Measurements from ENCODE around the gene BRME1.

DNA sequence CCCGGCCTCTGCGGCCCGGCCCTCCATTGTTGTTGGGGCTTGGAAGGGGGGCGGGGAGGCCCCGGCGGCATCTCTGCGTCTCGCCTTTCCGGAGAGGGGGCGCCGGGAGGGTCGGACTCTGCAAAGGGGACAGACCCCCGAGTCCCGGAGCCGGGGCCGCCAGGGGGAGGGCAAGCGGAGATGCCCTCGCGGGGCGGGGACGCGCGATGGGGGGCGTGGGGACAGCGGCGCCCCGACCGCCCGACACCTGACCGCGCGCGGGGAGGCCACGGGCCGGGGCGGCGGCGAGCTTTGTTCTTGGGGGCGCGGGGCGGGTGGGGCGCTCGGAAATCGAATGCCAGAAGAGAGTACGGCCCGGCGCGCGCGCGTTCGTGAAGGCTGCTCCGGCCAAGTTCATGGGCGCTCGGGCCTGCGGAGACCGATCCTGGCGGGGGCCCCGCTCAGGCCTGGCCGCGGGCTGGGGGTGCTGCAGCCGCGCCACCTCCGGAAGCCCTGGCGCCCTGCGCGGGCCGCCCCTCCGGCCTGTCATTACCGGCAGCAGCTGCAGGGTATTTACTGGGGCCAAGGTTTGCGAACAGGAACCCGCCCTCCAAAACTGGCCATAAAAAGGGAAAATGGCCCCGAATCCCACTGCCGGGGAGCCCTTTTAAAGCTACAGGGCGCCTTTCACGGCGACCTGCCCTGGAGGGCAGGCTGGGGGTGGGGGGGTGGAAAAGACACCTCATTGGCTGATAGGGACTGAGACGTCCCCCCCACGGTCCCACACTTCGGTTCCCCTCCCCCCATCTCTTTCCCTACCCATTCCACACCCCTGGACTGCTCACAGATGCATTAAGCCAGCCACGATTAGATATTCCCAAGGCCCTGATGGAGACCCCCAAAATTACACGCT, 40.1 kb downstream of the BRME1 start:
- TF ChIP-seq, protein P1, sequence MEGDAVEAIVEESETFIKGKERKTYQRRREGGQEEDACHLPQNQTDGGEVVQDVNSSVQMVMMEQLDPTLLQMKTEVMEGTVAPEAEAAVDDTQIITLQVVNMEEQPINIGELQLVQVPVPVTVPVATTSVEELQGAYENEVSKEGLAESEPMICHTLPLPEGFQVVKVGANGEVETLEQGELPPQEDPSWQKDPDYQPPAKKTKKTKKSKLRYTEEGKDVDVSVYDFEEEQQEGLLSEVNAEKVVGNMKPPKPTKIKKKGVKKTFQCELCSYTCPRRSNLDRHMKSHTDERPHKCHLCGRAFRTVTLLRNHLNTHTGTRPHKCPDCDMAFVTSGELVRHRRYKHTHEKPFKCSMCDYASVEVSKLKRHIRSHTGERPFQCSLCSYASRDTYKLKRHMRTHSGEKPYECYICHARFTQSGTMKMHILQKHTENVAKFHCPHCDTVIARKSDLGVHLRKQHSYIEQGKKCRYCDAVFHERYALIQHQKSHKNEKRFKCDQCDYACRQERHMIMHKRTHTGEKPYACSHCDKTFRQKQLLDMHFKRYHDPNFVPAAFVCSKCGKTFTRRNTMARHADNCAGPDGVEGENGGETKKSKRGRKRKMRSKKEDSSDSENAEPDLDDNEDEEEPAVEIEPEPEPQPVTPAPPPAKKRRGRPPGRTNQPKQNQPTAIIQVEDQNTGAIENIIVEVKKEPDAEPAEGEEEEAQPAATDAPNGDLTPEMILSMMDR (IDR thresholded peaks at IDR 0.05): no peak
- TF ChIP-seq POLR2A (IDR thresholded peaks at IDR 0.05): no peak
